ENCODE data around the gene ERBB3.
"Not testable (repeated sequence)": the region's sequence is repeated elsewhere in the genome, so short reads cannot be mapped to it uniquely, and the experiment has no call there.

The ERBB3 gene

DNA sequence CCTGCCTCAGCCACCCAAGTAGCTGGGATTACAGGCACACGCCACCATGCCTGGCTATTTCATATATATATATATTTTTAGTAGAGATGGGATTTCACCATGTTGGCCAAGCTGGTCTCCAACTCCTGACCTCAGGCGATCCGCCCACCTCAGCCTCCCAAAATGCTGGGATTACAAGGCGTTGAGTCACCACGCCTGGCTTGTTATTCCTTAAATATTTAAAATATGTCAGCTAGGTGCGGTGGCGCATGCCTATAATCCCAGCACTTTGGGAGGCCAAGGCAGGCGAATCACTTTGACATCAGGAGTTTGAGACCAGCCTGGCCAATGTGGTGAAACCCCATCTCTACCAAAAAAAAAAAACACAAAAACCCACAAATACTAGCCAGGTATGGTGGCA, 20.0 kb upstream of the ERBB3 start:
- not testable (repeated sequence) for H4K91ac ChIP-seq (ENCODE audit: low read depth, low read length, poor library complexity); H3K4me3 ChIP-seq (ENCODE audit: low read length in 2 of 2); H2AK5ac ChIP-seq (ENCODE audit: low read depth, low read length); H3K4me2 ChIP-seq (ENCODE audit: insufficient read depth, low read length, poor library complexity, severe bottlenecking); H2AFZ ChIP-seq (ENCODE audit: low read length); H2BK12ac ChIP-seq (ENCODE audit: low read length); H3K9me3 ChIP-seq (replicated peaks in 1 of 2; ENCODE audit: control insufficient read depth in 2 of 2, insufficient read depth in 1 of 2, low read depth in 1 of 2, low read length in 2 of 2); H3K27me3 ChIP-seq (ENCODE audit: control insufficient read depth in 3 of 3, insufficient read depth in 3 of 3, low read depth in 1 of 3, low read length in 3 of 3); H3K9ac ChIP-seq (ENCODE audit: low read depth, low read length, poor library complexity); H3K27ac ChIP-seq (replicated peaks; ENCODE audit: low read length); H3K23ac ChIP-seq (ENCODE audit: low read depth, low read length, poor library complexity); H3K79me1 ChIP-seq (ENCODE audit: low read depth, low read length); H2BK15ac ChIP-seq (ENCODE audit: low read length); H3K4ac ChIP-seq (ENCODE audit: low read length); H2BK120ac ChIP-seq (ENCODE audit: low read depth, low read length); H3K36me3 ChIP-seq (replicated peaks in 1 of 2; ENCODE audit: control insufficient read depth in 2 of 2, insufficient read depth in 2 of 2, low read length in 2 of 2); H3K4me1 ChIP-seq (ENCODE audit: control insufficient read depth in 2 of 2, insufficient read depth in 1 of 2, low read depth in 1 of 2, low read length in 2 of 2); H2BK5ac ChIP-seq (ENCODE audit: low read length); H4K8ac ChIP-seq (ENCODE audit: low read depth, low read length); H3K18ac ChIP-seq (ENCODE audit: low read length); DNase-seq (ENCODE audit: low spot score); H3K14ac ChIP-seq (ENCODE audit: low read length)
- WGBS, 2 donors (ENCODE audit: extremely low coverage in 2 of 2, insufficient read length in 2 of 2, insufficient replicate concordance in 1 of 2): no CpG with 5 or more reads among the region's 8 CpGs

DNA sequence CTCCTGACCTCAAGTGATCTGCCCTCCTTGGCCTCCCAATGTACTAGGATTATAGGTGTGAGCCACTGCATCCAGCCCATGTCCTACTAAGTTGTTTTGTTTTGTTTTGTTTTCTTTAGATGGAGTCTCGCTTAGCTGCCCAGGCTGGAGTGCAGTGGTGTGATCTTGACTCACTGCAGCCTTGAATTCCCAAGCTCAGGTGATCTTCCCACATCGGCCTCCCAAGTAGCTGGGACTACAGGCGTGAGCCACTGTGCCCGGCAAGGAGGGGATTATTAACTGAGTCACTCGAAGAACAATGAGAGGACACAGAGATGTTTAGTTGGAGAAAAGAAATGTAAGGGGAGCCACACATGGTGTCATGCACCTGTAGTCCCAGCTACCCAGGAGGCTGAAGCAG, 18.0 kb upstream of the ERBB3 start:
- H2BK120ac ChIP-seq (ENCODE audit: low read depth, low read length): no peak overlapping the region
- no peak overlapping the region for H3K4ac ChIP-seq (ENCODE audit: low read length)
- H3K18ac ChIP-seq (ENCODE audit: low read length): no peak overlapping the region
- H3K27ac ChIP-seq (replicated peaks; ENCODE audit: low read length): no peak overlapping the region
- no peaks in the 10 kb centered on the region for H3K4me1 ChIP-seq (ENCODE audit: control insufficient read depth in 2 of 2, insufficient read depth in 1 of 2, low read depth in 1 of 2, low read length in 2 of 2)
- no peak overlapping the region for H2AK5ac ChIP-seq (ENCODE audit: low read depth, low read length)
- no peaks in the 10 kb centered on the region for H3K9me3 ChIP-seq (replicated peaks in 1 of 2; ENCODE audit: control insufficient read depth in 2 of 2, insufficient read depth in 1 of 2, low read depth in 1 of 2, low read length in 2 of 2)
- no peak overlapping the region for H3K4me3 ChIP-seq (ENCODE audit: low read length in 2 of 2)
- H4K8ac ChIP-seq (ENCODE audit: low read depth, low read length): no peak overlapping the region
- DNase-seq (ENCODE audit: low spot score): no peak
- no peak overlapping the region for H2BK15ac ChIP-seq (ENCODE audit: low read length)
- H3K36me3 ChIP-seq (replicated peaks in 1 of 2; ENCODE audit: control insufficient read depth in 2 of 2, insufficient read depth in 2 of 2, low read length in 2 of 2): no peaks in the 10 kb centered on the region
- WGBS, 2 donors (ENCODE audit: extremely low coverage in 2 of 2, insufficient read length in 2 of 2, insufficient replicate concordance in 1 of 2): no CpG with 5 or more reads among the region's 5 CpGs
- H3K4me2 ChIP-seq (ENCODE audit: insufficient read depth, low read length, poor library complexity, severe bottlenecking): no peak overlapping the region
- no peak overlapping the region for H2BK5ac ChIP-seq (ENCODE audit: low read length)
- H3K79me1 ChIP-seq (ENCODE audit: low read depth, low read length): no peaks in the 10 kb centered on the region
- no peaks in the 10 kb centered on the region for H3K27me3 ChIP-seq (ENCODE audit: control insufficient read depth in 3 of 3, insufficient read depth in 3 of 3, low read depth in 1 of 3, low read length in 3 of 3)
- no peak overlapping the region for H3K23ac ChIP-seq (ENCODE audit: low read depth, low read length, poor library complexity)
- no peak overlapping the region for H2AFZ ChIP-seq (ENCODE audit: low read length)
- no peak overlapping the region for H2BK12ac ChIP-seq (ENCODE audit: low read length)
- H3K14ac ChIP-seq (ENCODE audit: low read length): no peak overlapping the region
- H3K9ac ChIP-seq (ENCODE audit: low read depth, low read length, poor library complexity): no peak overlapping the region
- H4K91ac ChIP-seq (ENCODE audit: low read depth, low read length, poor library complexity): no peak overlapping the region

DNA sequence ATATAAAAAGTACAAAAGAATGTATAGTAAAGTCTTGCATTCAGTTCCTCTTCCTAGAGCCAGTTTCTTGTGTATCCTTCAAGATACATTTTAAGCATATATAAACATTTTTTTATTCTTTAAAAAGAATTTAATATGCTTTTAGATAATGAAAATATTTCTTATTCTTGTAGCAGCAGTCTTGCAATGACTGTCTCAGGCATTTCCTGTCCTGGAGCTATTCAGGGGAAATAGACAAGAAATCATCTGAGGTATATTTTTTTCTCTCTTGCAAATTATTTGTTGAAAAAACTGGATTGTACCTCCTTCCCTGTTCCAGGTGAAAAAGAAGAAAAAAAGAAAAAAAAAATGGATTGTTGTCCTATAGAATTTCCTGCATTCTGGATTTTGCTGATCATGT, 17.0 kb upstream of the ERBB3 start:
- H3K4me3 ChIP-seq (ENCODE audit: low read length in 2 of 2): no peak overlapping the region
- H4K8ac ChIP-seq (ENCODE audit: low read depth, low read length): no peak overlapping the region
- no peak overlapping the region for H2AFZ ChIP-seq (ENCODE audit: low read length)
- H2AK5ac ChIP-seq (ENCODE audit: low read depth, low read length): no peak overlapping the region
- no peaks in the 10 kb centered on the region for H3K4me1 ChIP-seq (ENCODE audit: control insufficient read depth in 2 of 2, insufficient read depth in 1 of 2, low read depth in 1 of 2, low read length in 2 of 2)
- no peak overlapping the region for H2BK120ac ChIP-seq (ENCODE audit: low read depth, low read length)
- H3K27me3 ChIP-seq (ENCODE audit: control insufficient read depth in 3 of 3, insufficient read depth in 3 of 3, low read depth in 1 of 3, low read length in 3 of 3): no peaks in the 10 kb centered on the region
- no peak overlapping the region for H3K4ac ChIP-seq (ENCODE audit: low read length)
- H3K9ac ChIP-seq (ENCODE audit: low read depth, low read length, poor library complexity): no peak overlapping the region
- H4K91ac ChIP-seq (ENCODE audit: low read depth, low read length, poor library complexity): no peak overlapping the region
- H3K9me3 ChIP-seq (replicated peaks in 1 of 2; ENCODE audit: control insufficient read depth in 2 of 2, insufficient read depth in 1 of 2, low read depth in 1 of 2, low read length in 2 of 2): no peaks in the 10 kb centered on the region
- no peak overlapping the region for H2BK15ac ChIP-seq (ENCODE audit: low read length)
- no peak overlapping the region for H3K18ac ChIP-seq (ENCODE audit: low read length)
- no peak overlapping the region for H2BK12ac ChIP-seq (ENCODE audit: low read length)
- H3K79me1 ChIP-seq (ENCODE audit: low read depth, low read length): no peaks in the 10 kb centered on the region
- H3K23ac ChIP-seq (ENCODE audit: low read depth, low read length, poor library complexity): no peak overlapping the region
- H3K27ac ChIP-seq (replicated peaks; ENCODE audit: low read length): no peak overlapping the region
- no peak overlapping the region for H2BK5ac ChIP-seq (ENCODE audit: low read length)
- H3K4me2 ChIP-seq (ENCODE audit: insufficient read depth, low read length, poor library complexity, severe bottlenecking): no peak overlapping the region
- H3K14ac ChIP-seq (ENCODE audit: low read length): no peak overlapping the region
- no peak for DNase-seq (ENCODE audit: low spot score)
- no peaks in the 10 kb centered on the region for H3K36me3 ChIP-seq (replicated peaks in 1 of 2; ENCODE audit: control insufficient read depth in 2 of 2, insufficient read depth in 2 of 2, low read length in 2 of 2)

DNA sequence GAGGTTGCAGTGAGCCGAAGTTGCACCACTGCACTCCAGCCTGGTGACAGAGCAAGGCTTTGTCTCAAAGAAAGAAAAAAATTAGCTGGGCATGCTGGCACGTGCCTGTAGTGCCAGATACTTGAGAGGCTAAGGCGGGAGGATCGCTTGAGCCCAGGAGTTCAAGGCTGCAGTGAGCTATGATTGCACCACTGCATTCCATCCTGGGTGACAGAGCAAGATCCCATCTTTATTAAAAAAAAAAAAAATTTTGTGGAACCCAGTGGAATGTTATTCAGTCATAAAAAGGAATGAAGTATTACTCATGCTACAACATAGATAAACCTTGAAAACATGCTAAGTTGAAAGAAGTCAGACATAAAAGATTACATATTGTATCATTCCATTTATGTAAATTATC, 8.3 kb upstream of the ERBB3 start:
- Histone ChIP-seq H2BK12ac (ENCODE audit: low read length) (no peak overlapping the region), H3K4me1 (ENCODE audit: control insufficient read depth in 2 of 2, insufficient read depth in 1 of 2, low read depth in 1 of 2, low read length in 2 of 2) (no peaks in the 10 kb centered on the region), H3K23ac (ENCODE audit: low read depth, low read length, poor library complexity) (no peak overlapping the region), H3K14ac (ENCODE audit: low read length) (no peak overlapping the region), H3K79me1 (ENCODE audit: low read depth, low read length) (no peaks in the 10 kb centered on the region), H3K4me2 (ENCODE audit: insufficient read depth, low read length, poor library complexity, severe bottlenecking) (no peak overlapping the region), H3K9ac (ENCODE audit: low read depth, low read length, poor library complexity) (no peak overlapping the region), H2BK5ac (ENCODE audit: low read length) (no peak overlapping the region), H2BK120ac (ENCODE audit: low read depth, low read length) (no peak overlapping the region), H4K8ac (ENCODE audit: low read depth, low read length) (no peak overlapping the region), H3K9me3 (replicated peaks in 1 of 2; ENCODE audit: control insufficient read depth in 2 of 2, insufficient read depth in 1 of 2, low read depth in 1 of 2, low read length in 2 of 2) (no peaks in the 10 kb centered on the region), H3K4me3 (ENCODE audit: low read length in 2 of 2) (no peak overlapping the region), H3K36me3 (replicated peaks in 1 of 2; ENCODE audit: control insufficient read depth in 2 of 2, insufficient read depth in 2 of 2, low read length in 2 of 2) (no peaks in the 10 kb centered on the region), H4K91ac (ENCODE audit: low read depth, low read length, poor library complexity) (no peak overlapping the region), H3K4ac (ENCODE audit: low read length) (no peak overlapping the region), H2AFZ (ENCODE audit: low read length) (no peak overlapping the region), H3K27me3 (ENCODE audit: control insufficient read depth in 3 of 3, insufficient read depth in 3 of 3, low read depth in 1 of 3, low read length in 3 of 3) (no peaks in the 10 kb centered on the region), H2AK5ac (ENCODE audit: low read depth, low read length) (no peak overlapping the region), H3K27ac (replicated peaks; ENCODE audit: low read length) (no peak overlapping the region), H3K18ac (ENCODE audit: low read length) (no peak overlapping the region), H2BK15ac (ENCODE audit: low read length) (no peak overlapping the region)
- DNase-seq (ENCODE audit: low spot score): no peak
- no CpG with 5 or more reads among the region's 4 CpGs for WGBS, 2 donors (ENCODE audit: extremely low coverage in 2 of 2, insufficient read length in 2 of 2, insufficient replicate concordance in 1 of 2)

Data from neuronal stem cell (in vitro differentiated cells).